GM23338 (cell line): Measurements from ENCODE around the gene OSBPL5. TPM values are rescaled to one million over a fixed set of nuclear protein-coding genes. Genes with fewer than 3 reads are reported as not detected.

Experiments
- ATAC-seq: fragments of 200-7000 bp; cut with Tn5 transposase; 3 replicates; pipeline ENCODE4 v1.9.1; 2020
- DNase-seq: peaks from one replicate; pipeline ENCODE4 v3.0.0-alpha.2; 2015; ENCODE audit warnings: low spot score
- H2AFZ ChIP-seq: fragments of 200-600 bp; sonication (generic); 2 replicates; pipeline ENCODE4 v1.8.0; 2016; ENCODE audit warnings: antibody characterized with exemption, mild to moderate bottlenecking, moderate library complexity
- H3F3A ChIP-seq: fragments of 200-600 bp; sonication (generic); replicated peaks from 2 replicates; pipeline ENCODE4 v1.8.0; 2017; ENCODE audit warnings: antibody characterized with exemption, mixed run types, low read depth
- H3K27ac ChIP-seq: fragments of 200-600 bp; sonication (generic); 2 replicates; pipeline ENCODE4 v1.6.1; 2016; ENCODE audit warnings: low read depth
- H3K27me3 ChIP-seq: fragments of 200-600 bp; sonication (generic); 2 replicates; pipeline ENCODE4 v1.8.0; 2016; ENCODE audit warnings: mild to moderate bottlenecking, mixed run types, moderate library complexity; ENCODE audit not compliant: insufficient read depth
- H3K36me3 ChIP-seq: fragments of 200-600 bp; sonication (generic); 2 replicates; pipeline ENCODE4 v1.8.0; 2016; ENCODE audit warnings: mild to moderate bottlenecking; ENCODE audit not compliant: insufficient read depth
- H3K4me1 ChIP-seq: fragments of 200-600 bp; sonication (generic); 2 replicates; pipeline ENCODE4 v1.8.0; 2016; ENCODE audit warnings: mild to moderate bottlenecking, moderate library complexity; ENCODE audit not compliant: insufficient read depth
- H3K4me2 ChIP-seq: fragments of 200-600 bp; sonication (generic); 2 replicates; pipeline ENCODE4 v1.7.1; 2017; ENCODE audit warnings: mixed run types
- H3K4me3 ChIP-seq: fragments of 200-600 bp; sonication (generic); 2 replicates; pipeline ENCODE4 v1.6.1; 2016; ENCODE audit warnings: mixed run types
- H3K79me2 ChIP-seq: fragments of 200-600 bp; sonication (generic); replicated peaks from 2 replicates; pipeline ENCODE4 v1.8.0; 2017; ENCODE audit warnings: mild to moderate bottlenecking; ENCODE audit not compliant: insufficient read depth
- H3K9me2 ChIP-seq: fragments of 200-600 bp; sonication (generic); 2 replicates; pipeline ENCODE4 v1.8.0; 2017; ENCODE audit not compliant: insufficient read depth
- H4K20me1 ChIP-seq: fragments of 200-600 bp; sonication (generic); replicated peaks from 2 replicates; pipeline ENCODE4 v1.8.0; 2017; ENCODE audit warnings: mild to moderate bottlenecking; ENCODE audit not compliant: insufficient read depth
- H3K27ac Mint-ChIP-seq: 2 replicates; pipeline ENCODE4 v1.8.0; 2020; ENCODE audit warnings: inconsistent platforms, mild to moderate bottlenecking, moderate library complexity, mixed read lengths
- H3K27me3 Mint-ChIP-seq: 3 replicates; pipeline ENCODE4 v1.8.0; 2022; ENCODE audit warnings: low read depth, mild to moderate bottlenecking, moderate library complexity, mixed read lengths, inconsistent platforms; ENCODE audit not compliant: insufficient read depth, poor library complexity
- H3K36me3 Mint-ChIP-seq: 3 replicates; pipeline ENCODE4 v1.8.0; 2021; ENCODE audit warnings: low read depth, mild to moderate bottlenecking, inconsistent platforms, moderate library complexity, mixed read lengths
- H3K4me1 Mint-ChIP-seq: 3 replicates; pipeline ENCODE4 v1.8.0; 2020; ENCODE audit warnings: mild to moderate bottlenecking, inconsistent platforms, mixed read lengths
- H3K4me3 Mint-ChIP-seq: 3 replicates; pipeline ENCODE4 v1.8.0; 2021; ENCODE audit warnings: moderate library complexity, mild to moderate bottlenecking, inconsistent platforms, mixed read lengths
- H3K9me3 Mint-ChIP-seq: 3 replicates; pipeline ENCODE4 v1.8.0; 2020; ENCODE audit warnings: moderate library complexity, mild to moderate bottlenecking, inconsistent platforms, mixed read lengths
- CREB1 ChIP-seq: fragments of 250-450 bp; sonication (Bioruptor Pico); IDR thresholded peaks from 2 replicates; pipeline ENCODE4 v1.5.0; 2020; ENCODE audit warnings: low read depth, mild to moderate bottlenecking, moderate library complexity
- CTCF ChIP-seq, 2 experiments: fragments of 200-600 bp in 1 of 2; sonication (generic) in 1 of 2; conservative IDR thresholded peaks; 2 replicates each; pipeline versions ENCODE4 v1.5.1 to v1.6.1; 2016 to 2017; ENCODE audit warnings: antibody characterized with exemption in 2 of 2, low read depth in 2 of 2, mild to moderate bottlenecking in 2 of 2, moderate library complexity in 1 of 2
- ZNF331 ChIP-seq: fragments of 250-450 bp; sonication (Bioruptor Pico); IDR thresholded peaks from 2 replicates; pipeline ENCODE4 v1.5.0; 2020; ENCODE audit warnings: low read depth, mild to moderate bottlenecking, moderate library complexity
- polyA plus RNA-seq: library from polyadenylated mRNA; unstranded; fragments of >200 nt; fragmentation: Nextera tagmentation; extraction: Ambion mirVana; gene quantifications from 2 replicates; pipeline ENCODE4 v1.2.1, GENCODE V29; 2016
- total RNA-seq: library from RNA; depleted of rRNA; stranded (reverse); fragments of >200 nt; shearing (Covaris generic); gene quantifications from 2 replicates; pipeline ENCODE4 v1.2.3, GENCODE V29; 2014
- TF ChIP-seq, protein P1 (sequence below): fragments of 250-450 bp; sonication (Bioruptor Pico); IDR thresholded peaks from 2 replicates; pipeline ENCODE4 v1.5.0; 2020; ENCODE audit warnings: mild to moderate bottlenecking, moderate library complexity

Gene OSBPL5
- total and polyA plus RNA-seq, 2 experiments from 2014 or later: 2.7 to 12.0 TPM

- TF ChIP-seq, protein P1, sequence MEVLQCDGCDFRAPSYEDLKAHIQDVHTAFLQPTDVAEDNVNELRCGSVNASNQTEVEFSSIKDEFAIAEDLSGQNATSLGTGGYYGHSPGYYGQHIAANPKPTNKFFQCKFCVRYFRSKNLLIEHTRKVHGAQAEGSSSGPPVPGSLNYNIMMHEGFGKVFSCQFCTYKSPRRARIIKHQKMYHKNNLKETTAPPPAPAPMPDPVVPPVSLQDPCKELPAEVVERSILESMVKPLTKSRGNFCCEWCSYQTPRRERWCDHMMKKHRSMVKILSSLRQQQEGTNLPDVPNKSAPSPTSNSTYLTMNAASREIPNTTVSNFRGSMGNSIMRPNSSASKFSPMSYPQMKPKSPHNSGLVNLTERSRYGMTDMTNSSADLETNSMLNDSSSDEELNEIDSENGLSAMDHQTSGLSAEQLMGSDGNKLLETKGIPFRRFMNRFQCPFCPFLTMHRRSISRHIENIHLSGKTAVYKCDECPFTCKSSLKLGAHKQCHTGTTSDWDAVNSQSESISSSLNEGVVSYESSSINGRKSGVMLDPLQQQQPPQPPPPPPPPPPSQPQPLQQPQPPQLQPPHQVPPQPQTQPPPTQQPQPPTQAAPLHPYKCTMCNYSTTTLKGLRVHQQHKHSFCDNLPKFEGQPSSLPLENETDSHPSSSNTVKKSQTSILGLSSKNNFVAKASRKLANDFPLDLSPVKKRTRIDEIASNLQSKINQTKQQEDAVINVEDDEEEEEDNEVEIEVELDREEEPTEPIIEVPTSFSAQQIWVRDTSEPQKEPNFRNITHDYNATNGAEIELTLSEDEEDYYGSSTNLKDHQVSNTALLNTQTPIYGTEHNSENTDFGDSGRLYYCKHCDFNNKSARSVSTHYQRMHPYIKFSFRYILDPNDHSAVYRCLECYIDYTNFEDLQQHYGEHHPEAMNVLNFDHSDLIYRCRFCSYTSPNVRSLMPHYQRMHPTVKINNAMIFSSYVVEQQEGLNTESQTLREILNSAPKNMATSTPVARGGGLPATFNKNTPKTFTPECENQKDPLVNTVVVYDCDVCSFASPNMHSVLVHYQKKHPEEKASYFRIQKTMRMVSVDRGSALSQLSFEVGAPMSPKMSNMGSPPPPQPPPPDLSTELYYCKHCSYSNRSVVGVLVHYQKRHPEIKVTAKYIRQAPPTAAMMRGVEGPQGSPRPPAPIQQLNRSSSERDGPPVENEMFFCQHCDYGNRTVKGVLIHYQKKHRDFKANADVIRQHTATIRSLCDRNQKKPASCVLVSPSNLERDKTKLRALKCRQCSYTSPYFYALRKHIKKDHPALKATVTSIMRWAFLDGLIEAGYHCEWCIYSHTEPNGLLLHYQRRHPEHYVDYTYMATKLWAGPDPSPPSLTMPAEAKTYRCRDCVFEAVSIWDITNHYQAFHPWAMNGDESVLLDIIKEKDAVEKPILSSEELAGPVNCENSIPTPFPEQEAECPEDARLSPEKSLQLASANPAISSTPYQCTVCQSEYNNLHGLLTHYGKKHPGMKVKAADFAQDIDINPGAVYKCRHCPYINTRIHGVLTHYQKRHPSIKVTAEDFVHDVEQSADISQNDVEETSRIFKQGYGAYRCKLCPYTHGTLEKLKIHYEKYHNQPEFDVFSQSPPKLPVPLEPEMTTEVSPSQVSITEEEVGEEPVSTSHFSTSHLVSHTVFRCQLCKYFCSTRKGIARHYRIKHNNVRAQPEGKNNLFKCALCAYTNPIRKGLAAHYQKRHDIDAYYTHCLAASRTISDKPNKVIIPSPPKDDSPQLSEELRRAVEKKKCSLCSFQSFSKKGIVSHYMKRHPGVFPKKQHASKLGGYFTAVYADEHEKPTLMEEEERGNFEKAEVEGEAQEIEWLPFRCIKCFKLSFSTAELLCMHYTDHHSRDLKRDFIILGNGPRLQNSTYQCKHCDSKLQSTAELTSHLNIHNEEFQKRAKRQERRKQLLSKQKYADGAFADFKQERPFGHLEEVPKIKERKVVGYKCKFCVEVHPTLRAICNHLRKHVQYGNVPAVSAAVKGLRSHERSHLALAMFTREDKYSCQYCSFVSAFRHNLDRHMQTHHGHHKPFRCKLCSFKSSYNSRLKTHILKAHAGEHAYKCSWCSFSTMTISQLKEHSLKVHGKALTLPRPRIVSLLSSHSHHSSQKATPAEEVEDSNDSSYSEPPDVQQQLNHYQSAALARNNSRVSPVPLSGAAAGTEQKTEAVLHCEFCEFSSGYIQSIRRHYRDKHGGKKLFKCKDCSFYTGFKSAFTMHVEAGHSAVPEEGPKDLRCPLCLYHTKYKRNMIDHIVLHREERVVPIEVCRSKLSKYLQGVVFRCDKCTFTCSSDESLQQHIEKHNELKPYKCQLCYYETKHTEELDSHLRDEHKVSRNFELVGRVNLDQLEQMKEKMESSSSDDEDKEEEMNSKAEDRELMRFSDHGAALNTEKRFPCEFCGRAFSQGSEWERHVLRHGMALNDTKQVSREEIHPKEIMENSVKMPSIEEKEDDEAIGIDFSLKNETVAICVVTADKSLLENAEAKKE: no peak
- TF ChIP-seq ZNF331 (CRISPR knock-in tag): no peak
- no peak for TF ChIP-seq CTCF (conservative IDR thresholded peaks at IDR 0.05; ENCODE audit: low read depth in 2 of 2)
Observed at GRCh38 chr11:3087373-3087772, 77.7 kb downstream of the OSBPL5 start (continued).

DNA sequence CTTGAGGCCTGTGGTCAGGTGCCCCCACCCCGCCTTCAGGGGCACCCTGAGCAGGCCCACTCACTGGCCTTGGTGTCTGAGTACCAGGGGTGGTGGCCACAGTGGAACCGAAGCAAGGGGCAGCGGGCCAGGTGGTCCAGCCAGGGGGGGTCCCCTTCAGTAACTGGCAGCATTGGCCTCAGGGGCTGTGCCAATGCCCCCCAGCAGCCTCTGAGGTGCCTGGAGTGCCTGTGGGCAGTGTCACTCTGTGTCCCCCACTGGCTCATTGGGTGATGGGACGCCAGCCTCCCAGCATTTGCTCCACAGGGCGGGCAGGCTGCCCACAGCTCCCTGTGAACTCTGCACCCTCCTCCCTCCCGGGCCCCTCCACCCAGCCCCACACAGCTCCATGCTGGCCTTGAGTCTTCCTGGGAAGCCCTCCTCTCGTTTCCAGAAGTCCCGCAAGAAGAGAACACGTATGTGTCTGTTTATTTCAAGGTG, 78.4 kb downstream of the OSBPL5 start:
- H3K36me3 ChIP-seq: no peaks in the 10 kb centered on the region
- no peaks in the 10 kb centered on the region for H3K9me3 Mint-ChIP-seq
- no peak overlapping the region for H3K4me2 ChIP-seq
- no peak overlapping the region for H3K27ac ChIP-seq
- H3K27me3 ChIP-seq: no peaks in the 10 kb centered on the region
- 0 out of 3 replicates have a peak, but pooled peaks cover 3% of the 10 kb centered on the region for H3K4me1 Mint-ChIP-seq
- H2AFZ ChIP-seq: no peak overlapping the region
- no peak for DNase-seq
- H3K4me3 ChIP-seq: no peak overlapping the region
- ATAC-seq: no peak
- TF ChIP-seq CTCF (conservative IDR thresholded peaks at IDR 0.05; ENCODE audit: low read depth in 2 of 2) (no peak), CREB1 (CRISPR knock-in tag) (no peak)
- TF ChIP-seq, protein P1: no peak
- no peaks in the 10 kb centered on the region for H3K79me2 ChIP-seq
- H3F3A ChIP-seq: no peaks in the 10 kb centered on the region
- no peaks in the 10 kb centered on the region for H3K9me2 ChIP-seq
- no peaks in the 10 kb centered on the region for H3K4me1 ChIP-seq
- no peak overlapping the region for H3K4me3 Mint-ChIP-seq
- H3K36me3 Mint-ChIP-seq: no peaks in the 10 kb centered on the region; the same call in 2 of the 3 replicates
- H3K27me3 Mint-ChIP-seq: peaks cover 8% of the 10 kb centered on the region
- no peaks in the 10 kb centered on the region for H4K20me1 ChIP-seq
- H3K27ac Mint-ChIP-seq: no peak overlapping the region
